GM19395 (cell line): Measurements from ENCODE around the gene NGLY1.

Source experiments
- ATAC-seq: cut with Tn5 transposase; IDR thresholded peaks from one replicate; pipeline ENCODE4 v1.9.1; 2021; ENCODE audit warnings: mild to moderate bottlenecking, moderate library complexity; ENCODE audit not compliant: unreplicated experiment

The NGLY1 gene

GRCh38 chr3:25713341-25713985 is 69.8 kb downstream of the NGLY1 start:
- ATAC-seq, result no peak

GRCh38 chr3:25711090-25711489 is 72.2 kb downstream of the NGLY1 start:
- ATAC-seq, result no peak

- ATAC-seq, result no peak
Measured at GRCh38 chr3:25708036-25708435, 75.2 kb downstream of the NGLY1 start.

- ATAC-seq, result no peak
Measured at GRCh38 chr3:25707268-25707926, 75.8 kb downstream of the NGLY1 start.

- no peak for ATAC-seq
Measured at GRCh38 chr3:25706213-25706612, 77.0 kb downstream of the NGLY1 start.

GRCh38 chr3:25697553-25697952 is 85.7 kb downstream of the NGLY1 start:
- ATAC-seq, result no peak

- no peak for ATAC-seq
Measured at GRCh38 chr3:25695731-25696420, 87.4 kb downstream of the NGLY1 start.

GRCh38 chr3:25693238-25693637 is 90.0 kb downstream of the NGLY1 start:
- ATAC-seq, result no peak

- no peak for ATAC-seq
Measured at GRCh38 chr3:25692341-25692740, 90.9 kb downstream of the NGLY1 start.

GRCh38 chr3:25690768-25691533 is 92.3 kb downstream of the NGLY1 start:
- no peak for ATAC-seq

GRCh38 chr3:25689226-25689625 is 94.0 kb downstream of the NGLY1 start:
- ATAC-seq, result no peak

- no peak for ATAC-seq
Measured at GRCh38 chr3:25687742-25688141, 95.5 kb downstream of the NGLY1 start.

GRCh38 chr3:25686766-25687165 is 96.5 kb downstream of the NGLY1 start:
- no peak for ATAC-seq

GRCh38 chr3:25683882-25684281 is 99.4 kb downstream of the NGLY1 start:
- no peak for ATAC-seq

- no peak for ATAC-seq
Measured at GRCh38 chr3:25683410-25683809, 99.8 kb downstream of the NGLY1 start.

GRCh38 chr3:25679642-25680302 is 103.5 kb downstream of the NGLY1 start:
- ATAC-seq, result no peak

- no peak for ATAC-seq
Measured at GRCh38 chr3:25679166-25679565, 104.1 kb downstream of the NGLY1 start.

GRCh38 chr3:25678581-25678980 is 104.7 kb downstream of the NGLY1 start:
- ATAC-seq, result no peak

GRCh38 chr3:25677121-25677520 is 106.1 kb downstream of the NGLY1 start:
- no peak for ATAC-seq

- ATAC-seq, result no peak
Measured at GRCh38 chr3:25674670-25675069, 108.6 kb downstream of the NGLY1 start.

GRCh38 chr3:25673738-25674298 is 109.4 kb downstream of the NGLY1 start:
- no peak for ATAC-seq
